BLaER1 (cell line): Measurements from ENCODE around the gene FGD4.

Source experiments
- H3K27ac ChIP-seq: shearing (Covaris generic); formaldehyde crosslinking; 2 replicates; pipeline ENCODE4 v1.8.1; 2022
- H3K27me3 ChIP-seq: shearing (Covaris generic); formaldehyde crosslinking; 2 replicates; pipeline ENCODE4 v1.8.1; 2022
- H3K36me3 ChIP-seq: shearing (Covaris generic); formaldehyde crosslinking; 2 replicates; pipeline ENCODE4 v1.8.1; 2022
- H3K4me1 ChIP-seq: shearing (Covaris generic); formaldehyde crosslinking; 2 replicates; pipeline ENCODE4 v1.8.1; 2022
- H3K4me2 ChIP-seq: shearing (Covaris generic); formaldehyde crosslinking; 2 replicates; pipeline ENCODE4 v1.8.1; 2022
- H3K4me3 ChIP-seq: shearing (Covaris generic); formaldehyde crosslinking; 2 replicates; pipeline ENCODE4 v1.8.1; 2022
- H3K9ac ChIP-seq: shearing (Covaris generic); formaldehyde crosslinking; 2 replicates; pipeline ENCODE4 v1.8.1; 2022
- H3K9me3 ChIP-seq: shearing (Covaris generic); formaldehyde crosslinking; 2 replicates; pipeline ENCODE4 v1.8.1; 2022
- H4K20me1 ChIP-seq: shearing (Covaris generic); formaldehyde crosslinking; 2 replicates; pipeline ENCODE4 v1.8.1; 2022
- Cebpa-rat ChIP-seq: shearing (Covaris generic); IDR thresholded peaks from 2 replicates; pipeline ENCODE4 v1.8.1; 2022

The FGD4 gene

GRCh38 chr12:32647275-32647674 lies 247.9 kb downstream of the FGD4 start:
- H3K27me3 ChIP-seq: no peaks in the 10 kb centered on the region
- TF ChIP-seq Cebpa-rat: no peak
- no peaks in the 10 kb centered on the region for H3K36me3 ChIP-seq
- H3K4me2 ChIP-seq: no peak overlapping the region
- H3K4me1 ChIP-seq: no peaks in the 10 kb centered on the region
- H4K20me1 ChIP-seq: no peaks in the 10 kb centered on the region
- no peak overlapping the region for H3K27ac ChIP-seq
- H3K9me3 ChIP-seq: no peaks in the 10 kb centered on the region
- H3K4me3 ChIP-seq: no peak overlapping the region
- no peak overlapping the region for H3K9ac ChIP-seq

GRCh38 chr12:32650508-32650907 lies 251.2 kb downstream of the FGD4 start:
- no peak overlapping the region for H3K4me3 ChIP-seq
- H3K9ac ChIP-seq: no peak overlapping the region
- H3K27me3 ChIP-seq: no peaks in the 10 kb centered on the region
- H3K9me3 ChIP-seq: no peaks in the 10 kb centered on the region
- H3K4me1 ChIP-seq: no peaks in the 10 kb centered on the region
- no peak overlapping the region for H3K27ac ChIP-seq
- no peaks in the 10 kb centered on the region for H4K20me1 ChIP-seq
- H3K36me3 ChIP-seq: no peaks in the 10 kb centered on the region
- TF ChIP-seq Cebpa-rat: no peak
- no peak overlapping the region for H3K4me2 ChIP-seq

- no peaks in the 10 kb centered on the region for H3K4me1 ChIP-seq
- no peaks in the 10 kb centered on the region for H3K27me3 ChIP-seq
- no peaks in the 10 kb centered on the region for H3K36me3 ChIP-seq
- H4K20me1 ChIP-seq: no peaks in the 10 kb centered on the region
- H3K9me3 ChIP-seq: no peaks in the 10 kb centered on the region
- H3K4me2 ChIP-seq: no peak overlapping the region
- no peak overlapping the region for H3K27ac ChIP-seq
- no peak for TF ChIP-seq Cebpa-rat
- no peak overlapping the region for H3K4me3 ChIP-seq
- no peak overlapping the region for H3K9ac ChIP-seq
Measured at GRCh38 chr12:32651151-32651955, 252.0 kb downstream of the FGD4 start.

DNA sequence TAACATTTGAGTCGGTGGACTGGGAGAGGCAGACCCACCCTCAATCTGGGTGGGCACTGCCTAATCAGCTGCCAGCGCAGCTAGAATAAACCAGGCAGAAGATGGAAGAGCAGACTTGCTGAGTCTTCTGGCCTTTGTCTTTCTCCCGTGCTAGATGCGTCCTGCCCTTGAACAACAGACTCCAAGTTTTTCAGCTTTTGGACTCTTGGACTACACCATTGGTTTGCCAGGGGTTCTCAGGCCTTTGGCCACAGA lies 252.5 kb downstream of the FGD4 start:
- Histone ChIP-seq H3K4me1 (no peaks in the 10 kb centered on the region), H3K4me2 (no peak overlapping the region), H3K9ac (no peak overlapping the region), H3K36me3 (no peaks in the 10 kb centered on the region), H3K27me3 (no peaks in the 10 kb centered on the region), H3K27ac (no peak overlapping the region), H4K20me1 (no peaks in the 10 kb centered on the region), H3K4me3 (no peak overlapping the region), H3K9me3 (no peaks in the 10 kb centered on the region)
- TF ChIP-seq Cebpa-rat: no peak

DNA sequence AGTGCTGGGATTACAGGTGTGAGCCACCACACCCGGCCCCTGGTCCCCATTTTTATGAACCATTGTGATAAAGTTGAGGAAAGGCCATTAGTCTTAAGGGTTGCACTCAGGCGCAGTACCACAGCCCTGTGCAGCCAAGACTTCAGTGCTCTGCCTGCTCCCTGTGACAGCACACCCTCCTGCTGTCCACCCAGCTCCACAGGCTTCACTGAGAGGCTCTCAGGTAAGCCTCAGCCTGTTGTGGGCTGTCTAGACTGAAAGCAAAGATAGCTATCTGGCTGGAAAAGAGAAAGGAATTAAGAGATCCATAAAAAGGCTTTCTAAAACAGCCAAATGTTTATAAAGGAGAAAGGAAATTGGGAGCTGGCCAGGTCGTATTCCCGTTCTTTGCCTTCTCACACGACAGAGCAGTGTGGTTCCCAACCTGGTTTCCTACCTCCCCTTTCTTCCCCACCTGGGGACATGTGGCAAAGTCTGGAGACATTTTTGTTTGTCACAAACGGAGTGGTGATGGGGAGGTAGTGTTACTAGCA lies 260.6 kb downstream of the FGD4 start:
- Histone ChIP-seq H3K36me3 (no peaks in the 10 kb centered on the region), H3K4me2 (no peak overlapping the region), H4K20me1 (no peaks in the 10 kb centered on the region), H3K9ac (no peak overlapping the region), H3K4me3 (no peak overlapping the region), H3K27ac (no peak overlapping the region), H3K4me1 (no peaks in the 10 kb centered on the region), H3K27me3 (no peaks in the 10 kb centered on the region), H3K9me3 (no peaks in the 10 kb centered on the region)
- no peak for TF ChIP-seq Cebpa-rat

GRCh38 chr12:32661706-32662105 lies 262.3 kb downstream of the FGD4 start:
- no peaks in the 10 kb centered on the region for H4K20me1 ChIP-seq
- no peaks in the 10 kb centered on the region for H3K27me3 ChIP-seq
- no peak overlapping the region for H3K27ac ChIP-seq
- no peak for TF ChIP-seq Cebpa-rat
- H3K4me2 ChIP-seq: no peak overlapping the region
- H3K9me3 ChIP-seq: no peaks in the 10 kb centered on the region
- H3K4me3 ChIP-seq: no peak overlapping the region
- H3K4me1 ChIP-seq: no peaks in the 10 kb centered on the region
- H3K36me3 ChIP-seq: no peaks in the 10 kb centered on the region
- H3K9ac ChIP-seq: no peak overlapping the region

DNA sequence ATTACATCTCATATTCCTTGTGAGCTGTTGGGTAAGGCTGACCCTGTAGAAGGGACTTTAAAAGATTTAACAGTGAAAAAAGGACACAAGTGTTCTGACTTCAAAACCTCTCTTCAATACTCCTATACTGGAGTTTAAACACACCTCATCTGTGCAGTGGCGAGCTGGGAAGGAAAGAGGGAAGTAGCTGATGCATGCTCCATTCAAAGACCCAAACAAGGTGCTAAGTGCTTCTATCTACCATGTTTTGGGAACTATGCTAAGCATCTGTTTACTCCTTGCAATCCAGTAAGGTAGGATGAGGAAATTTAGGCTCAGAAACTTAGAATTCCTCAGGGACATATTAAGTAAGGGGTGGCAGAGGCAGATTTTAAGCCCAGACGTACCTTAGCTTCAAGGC lies 263.3 kb downstream of the FGD4 start:
- Histone ChIP-seq H3K4me3 (no peak overlapping the region), H3K27ac (no peak overlapping the region), H3K27me3 (no peaks in the 10 kb centered on the region), H3K36me3 (no peaks in the 10 kb centered on the region), H3K9me3 (no peaks in the 10 kb centered on the region), H3K9ac (no peak overlapping the region), H4K20me1 (no peaks in the 10 kb centered on the region), H3K4me2 (no peak overlapping the region), H3K4me1 (no peaks in the 10 kb centered on the region)
- TF ChIP-seq Cebpa-rat: no peak

DNA sequence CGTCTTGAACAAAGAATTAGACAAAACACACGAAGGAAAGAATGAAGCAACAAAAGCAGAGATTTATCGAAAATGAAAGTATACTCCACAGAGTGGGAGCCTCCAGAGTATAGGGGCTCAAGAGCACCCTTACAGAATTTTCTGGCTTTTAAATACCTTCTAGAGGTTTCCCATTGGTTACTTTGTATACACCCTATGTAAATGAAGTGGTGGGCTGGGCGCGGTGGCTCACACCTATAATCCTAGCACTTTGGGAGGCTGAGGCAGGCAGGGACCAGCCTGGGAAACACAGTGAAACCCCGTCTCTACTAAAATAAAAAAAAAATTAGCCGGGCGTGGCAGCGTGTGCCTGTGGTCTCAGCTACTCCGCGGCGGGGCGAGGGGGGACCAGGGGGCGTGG lies 266.7 kb downstream of the FGD4 start:
- H3K36me3 ChIP-seq: no peaks in the 10 kb centered on the region
- no peak overlapping the region for H3K4me2 ChIP-seq
- TF ChIP-seq Cebpa-rat: no peak
- no peak overlapping the region for H3K4me3 ChIP-seq
- no peaks in the 10 kb centered on the region for H4K20me1 ChIP-seq
- H3K27ac ChIP-seq: no peak overlapping the region
- no peaks in the 10 kb centered on the region for H3K27me3 ChIP-seq
- peaks cover 21% of the 10 kb centered on the region for H3K9me3 ChIP-seq
- no peak overlapping the region for H3K9ac ChIP-seq
- H3K4me1 ChIP-seq: no peaks in the 10 kb centered on the region

- H3K27me3 ChIP-seq: no peaks in the 10 kb centered on the region
- peaks cover 4% of the 10 kb centered on the region; the same call in 1 of the 2 replicates for H3K4me1 ChIP-seq
- peaks cover 21% of the 10 kb centered on the region for H3K9me3 ChIP-seq
- no peaks in the 10 kb centered on the region for H3K36me3 ChIP-seq
- no peaks in the 10 kb centered on the region for H4K20me1 ChIP-seq
- TF ChIP-seq Cebpa-rat: no peak
- no peak overlapping the region for H3K4me3 ChIP-seq
- H3K9ac ChIP-seq: no peak overlapping the region
- no peak overlapping the region for H3K4me2 ChIP-seq
- no peak overlapping the region for H3K27ac ChIP-seq
Measured at GRCh38 chr12:32669584-32669983, 270.2 kb downstream of the FGD4 start.

DNA sequence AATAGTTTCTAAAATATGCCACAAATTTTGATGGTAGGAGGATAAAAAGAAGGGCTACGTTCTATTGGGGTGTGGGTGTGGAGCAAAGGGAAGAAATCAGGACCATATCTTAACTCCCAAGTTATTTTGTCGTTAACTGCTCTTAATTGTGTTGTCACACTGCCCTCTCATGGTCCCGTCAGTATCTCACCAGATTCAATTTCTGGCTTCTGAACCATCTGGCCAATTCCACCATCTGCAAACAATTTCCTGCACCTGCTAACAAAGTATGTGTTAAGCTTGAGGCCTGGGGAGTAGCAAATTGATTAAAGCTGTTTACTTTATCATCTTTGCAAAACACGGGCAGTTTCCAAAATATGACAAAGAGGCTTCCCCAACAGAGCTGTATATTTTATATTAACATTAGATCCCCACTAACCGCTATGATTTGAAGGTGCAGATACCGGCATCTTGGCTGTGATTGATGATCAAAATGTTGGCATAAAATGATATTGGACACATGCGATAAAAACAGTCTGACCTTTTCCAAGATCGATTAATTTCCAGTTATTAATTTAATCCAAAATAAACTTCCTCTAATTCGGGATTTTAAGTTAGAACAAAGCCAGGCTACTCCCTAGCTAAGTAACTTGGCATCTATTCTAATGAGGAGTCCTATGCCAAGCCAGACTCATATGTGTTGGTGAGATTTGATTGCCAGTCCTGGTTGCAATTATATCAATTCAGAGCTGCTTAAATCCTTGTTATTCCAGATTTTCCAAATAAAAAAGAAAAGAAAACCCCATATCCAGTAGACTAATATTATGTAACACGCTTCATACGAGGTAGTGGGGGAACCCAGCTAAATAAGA lies 272.8 kb downstream of the FGD4 start:
- Histone ChIP-seq H3K27me3 (no peaks in the 10 kb centered on the region), H3K4me1 (peaks cover 11% of the 10 kb centered on the region; the same call in 1 of the 2 replicates), H4K20me1 (no peaks in the 10 kb centered on the region), H3K9ac (no peak overlapping the region), H3K4me3 (no peak overlapping the region), H3K4me2 (no peak overlapping the region), H3K36me3 (no peaks in the 10 kb centered on the region), H3K9me3 (peaks cover 21% of the 10 kb centered on the region), H3K27ac (no peak overlapping the region)
- TF ChIP-seq Cebpa-rat: no peak
